ENCODE data around the gene PCGF2.

PCGF2 gene

DNA sequence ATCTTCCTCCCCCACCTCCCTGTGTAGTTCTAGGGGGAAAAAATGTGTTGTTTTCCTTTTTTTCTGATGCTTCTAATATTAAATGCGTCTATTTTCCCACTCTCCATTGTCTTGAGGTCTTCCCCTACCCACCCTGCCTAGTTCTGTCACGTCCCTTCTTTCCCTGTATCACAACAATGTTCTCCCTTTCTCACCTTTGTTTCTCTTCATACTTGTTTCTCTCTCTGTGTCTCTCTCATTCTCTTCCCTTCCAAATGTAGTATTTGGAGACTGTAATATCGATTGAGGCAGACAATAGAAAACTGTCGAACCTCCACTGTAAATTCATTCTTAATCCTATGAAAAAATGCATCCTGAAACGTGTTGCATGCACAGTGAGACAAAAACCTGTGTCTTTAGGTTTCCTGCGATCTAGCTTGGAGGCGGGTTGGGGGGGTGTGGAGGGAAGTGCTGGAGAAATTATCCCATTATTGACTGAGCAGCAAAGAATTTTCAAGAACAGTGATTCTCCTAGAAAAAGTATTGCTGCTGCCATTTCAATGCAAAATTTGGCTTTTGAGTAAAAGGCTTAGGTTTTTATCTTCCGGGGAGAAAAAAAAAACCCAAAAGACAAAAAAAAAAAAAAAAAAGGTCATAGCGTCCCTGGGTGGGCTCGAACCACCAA, 3.1 kb upstream of the PCGF2 start:
- DNase-seq: no peak

DNA sequence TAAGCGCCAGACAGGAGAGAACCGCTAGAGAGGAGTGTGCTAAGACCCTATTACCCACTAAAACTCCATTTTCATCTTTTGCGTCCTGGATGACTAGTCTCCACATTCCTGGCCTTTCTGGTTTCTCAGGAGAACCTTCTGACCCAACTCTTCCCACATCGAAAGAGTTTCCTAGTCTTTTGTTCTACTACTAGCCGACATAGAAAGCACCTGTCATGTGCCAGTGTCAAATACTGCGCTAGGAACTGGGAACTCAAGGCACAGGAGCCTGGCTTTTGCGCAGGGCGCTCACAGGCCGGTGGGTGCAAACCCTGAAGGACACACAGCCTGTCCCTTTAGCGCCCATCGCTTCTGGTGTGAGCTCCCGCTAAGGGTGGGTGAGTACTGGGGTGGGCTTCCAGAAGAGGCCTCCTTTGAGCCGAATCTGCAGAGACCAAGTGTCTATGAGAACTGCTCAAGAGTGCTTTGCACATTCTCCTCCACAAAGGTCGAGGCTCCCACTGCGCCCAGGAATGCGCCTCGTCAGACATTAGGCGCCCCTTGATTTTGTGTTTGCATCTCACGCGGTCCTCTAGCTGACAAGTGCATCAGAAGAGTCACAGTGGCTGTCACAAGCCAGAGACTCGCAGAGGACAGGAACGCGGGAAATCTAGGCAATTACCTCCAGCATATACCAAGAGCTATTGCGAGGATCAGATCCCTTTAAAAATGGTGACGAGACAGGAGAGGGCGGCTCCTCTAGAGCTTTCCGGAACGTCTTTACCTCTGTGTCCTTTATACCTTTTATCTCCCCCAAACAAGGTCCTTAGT, 2.4 kb upstream of the PCGF2 start:
- no peak for DNase-seq

DNA sequence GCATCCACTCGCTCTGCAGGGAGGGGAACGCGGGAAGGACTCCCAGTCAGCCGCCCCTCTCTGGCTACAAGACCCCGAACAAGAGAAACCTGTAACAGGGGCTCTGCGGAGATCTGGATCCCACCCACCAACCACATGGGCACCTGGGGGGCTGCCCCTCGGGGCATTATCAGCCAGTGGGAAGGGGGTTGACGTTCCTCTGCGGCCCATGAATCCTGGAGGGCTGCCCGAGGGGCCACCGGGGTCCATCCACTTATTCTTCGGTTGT, 1.8 kb upstream of the PCGF2 start:
- no peak for DNase-seq

DNA sequence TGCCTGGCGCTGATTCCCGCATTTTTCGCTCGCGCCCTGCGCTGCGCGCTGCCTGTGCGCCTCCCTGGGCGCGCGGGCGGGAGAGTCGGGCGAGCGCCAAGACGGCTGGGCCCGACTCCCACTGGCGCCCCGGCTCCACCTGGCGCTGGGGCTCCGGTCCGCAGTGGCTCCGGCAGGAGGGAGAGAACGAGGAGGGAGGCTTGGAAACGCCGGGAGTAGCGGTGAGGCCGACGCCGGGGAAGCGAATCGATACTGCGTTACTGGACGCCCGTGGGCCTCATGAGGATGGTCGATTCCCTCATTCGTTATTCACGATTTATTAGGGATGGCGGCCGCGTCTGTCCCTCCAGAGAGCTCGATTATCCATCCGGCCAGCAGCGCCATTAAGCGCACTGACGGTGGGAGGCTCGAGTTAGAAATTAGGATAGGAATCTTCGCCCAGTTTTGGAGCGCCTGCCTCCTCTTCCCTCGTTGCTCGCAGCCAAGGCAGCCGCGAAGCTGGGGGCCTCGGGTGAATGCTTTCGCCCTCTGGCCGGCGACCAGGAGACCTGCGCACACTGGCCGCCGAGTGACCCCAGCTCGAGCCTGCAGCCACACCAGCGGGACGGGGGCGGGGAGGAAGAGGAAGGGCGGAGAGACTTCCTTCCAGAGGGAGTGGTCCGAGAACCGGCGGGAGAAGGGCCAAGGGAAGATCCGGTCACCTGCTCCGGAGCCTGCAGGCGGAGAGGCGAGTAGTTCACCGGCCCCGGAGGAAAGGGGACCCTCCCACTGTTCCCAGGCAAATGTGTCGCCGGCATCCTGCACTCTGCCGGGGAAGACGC, 1.3 kb upstream of the PCGF2 start:
- no peak for DNase-seq

DNA sequence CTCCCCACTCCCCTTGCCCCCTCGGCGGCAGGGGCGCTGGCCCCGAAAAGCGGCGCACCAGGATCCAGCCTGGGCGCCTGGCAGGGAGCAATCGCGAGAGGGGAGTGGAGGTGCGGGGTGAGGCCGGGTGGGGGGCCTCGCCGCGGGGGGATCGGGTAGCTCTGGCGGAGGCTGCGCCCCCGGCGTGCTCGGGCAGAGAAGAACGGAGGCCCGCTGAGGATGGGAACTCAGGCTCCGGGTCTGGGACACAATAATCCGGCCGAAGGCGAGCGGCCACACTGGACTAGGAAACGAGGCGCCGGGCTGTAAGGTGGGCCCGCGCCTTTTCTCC, 721 bp upstream of the PCGF2 start:
- DNase-seq: no peak

DNA sequence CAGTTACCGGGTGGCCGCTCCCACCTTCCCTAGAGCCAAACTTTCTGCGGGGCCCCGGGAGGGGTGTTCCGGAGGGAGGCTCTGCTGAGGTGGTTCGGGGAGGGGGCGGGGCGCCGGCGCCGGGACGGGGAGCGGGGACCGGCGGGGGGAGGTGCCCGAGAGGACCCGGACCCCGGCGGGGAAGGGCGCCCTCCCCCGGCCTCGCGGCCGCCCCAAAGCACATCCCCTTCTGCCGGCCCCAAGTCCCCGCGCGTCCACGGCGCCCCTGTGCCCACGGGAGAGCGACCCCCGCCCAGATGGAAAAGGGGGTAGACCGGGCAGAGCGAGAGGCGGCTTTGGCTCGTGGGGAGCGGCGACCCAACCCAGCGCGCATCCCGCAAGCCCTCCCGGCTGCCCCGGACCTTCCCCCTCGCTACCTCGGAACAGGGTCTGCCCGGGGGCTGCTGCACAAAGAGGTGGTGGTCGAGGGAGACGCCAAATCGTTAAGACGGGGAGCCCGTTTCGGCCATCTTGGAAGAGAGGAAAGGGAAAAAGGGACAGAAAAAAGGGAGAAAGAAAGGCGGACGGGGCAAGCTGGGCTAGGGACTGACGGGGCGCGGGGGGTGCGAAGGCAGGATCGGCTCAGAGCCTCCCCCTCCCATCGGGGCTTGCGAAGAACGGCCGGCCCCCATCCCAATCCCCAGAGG, 530 bp downstream of the PCGF2 start:
- no peak for DNase-seq

DNA sequence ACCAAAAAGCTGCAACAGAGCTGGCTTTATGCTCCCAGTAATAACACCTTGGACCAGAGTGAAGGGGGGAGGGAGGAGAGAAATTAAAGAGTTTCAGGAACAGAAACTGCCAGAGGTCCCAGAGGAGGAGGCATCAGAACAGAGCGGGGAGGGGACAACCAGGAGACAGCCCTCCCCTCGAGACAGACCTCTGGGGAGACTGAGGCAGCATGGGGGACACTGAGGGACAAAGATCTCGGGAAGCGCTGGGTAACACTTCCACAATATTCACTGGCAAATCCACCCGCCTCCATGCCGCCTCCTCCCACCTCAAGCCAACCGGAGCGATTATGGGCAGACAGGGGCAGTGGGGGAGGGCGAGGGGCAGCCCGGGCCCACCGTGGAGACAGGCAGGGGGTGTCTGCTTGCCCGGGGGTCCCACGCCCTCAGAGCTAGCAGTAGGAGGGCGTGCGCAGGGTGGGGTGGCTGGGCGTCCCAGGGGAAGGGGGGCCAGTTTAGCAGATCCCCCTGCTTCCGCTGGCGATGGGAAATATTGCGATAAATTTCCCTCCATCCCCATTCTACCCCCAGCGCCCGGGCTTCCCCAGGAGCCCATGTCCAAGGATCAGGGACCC, 1.2 kb downstream of the PCGF2 start:
- DNase-seq: no peak

DNA sequence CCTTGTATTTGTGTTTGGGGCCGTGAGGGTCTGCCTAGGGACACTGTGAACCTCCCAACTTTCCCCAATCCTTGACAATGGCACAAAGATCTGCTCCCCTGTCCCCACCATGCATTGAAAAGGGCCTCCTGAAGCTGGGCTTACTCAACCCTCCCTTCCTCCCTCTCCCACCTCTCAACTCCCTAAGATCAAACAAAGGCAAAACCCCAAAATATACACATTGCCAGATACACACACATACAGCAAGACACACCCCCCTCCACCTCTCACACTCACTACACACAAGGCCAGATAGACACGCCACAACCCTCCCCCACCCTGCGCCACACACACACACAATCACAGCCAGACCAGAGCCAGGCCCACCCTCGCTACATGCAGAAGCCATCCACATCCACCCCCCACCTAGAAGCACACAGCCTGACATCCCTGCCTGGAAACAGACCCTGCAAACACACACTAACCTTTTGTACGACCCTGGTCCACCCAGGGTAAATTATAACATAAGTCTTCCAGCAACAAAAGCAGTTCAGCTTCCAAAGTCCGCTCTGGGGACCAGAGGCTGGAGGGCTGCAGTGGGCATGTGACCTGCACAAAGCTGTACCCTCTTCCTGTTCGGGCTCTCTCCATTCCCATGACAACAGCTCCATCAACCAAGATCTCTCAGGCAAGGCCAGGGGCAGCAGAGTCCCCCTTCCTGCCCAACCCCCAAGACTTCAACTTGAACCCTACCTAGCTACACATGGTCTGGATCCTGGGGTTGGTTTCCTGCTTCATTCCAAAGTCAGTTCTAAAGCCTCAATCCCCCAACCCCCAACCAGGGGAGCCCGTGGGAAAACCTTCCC, 1.9 kb downstream of the PCGF2 start:
- DNase-seq: no peak

DNA sequence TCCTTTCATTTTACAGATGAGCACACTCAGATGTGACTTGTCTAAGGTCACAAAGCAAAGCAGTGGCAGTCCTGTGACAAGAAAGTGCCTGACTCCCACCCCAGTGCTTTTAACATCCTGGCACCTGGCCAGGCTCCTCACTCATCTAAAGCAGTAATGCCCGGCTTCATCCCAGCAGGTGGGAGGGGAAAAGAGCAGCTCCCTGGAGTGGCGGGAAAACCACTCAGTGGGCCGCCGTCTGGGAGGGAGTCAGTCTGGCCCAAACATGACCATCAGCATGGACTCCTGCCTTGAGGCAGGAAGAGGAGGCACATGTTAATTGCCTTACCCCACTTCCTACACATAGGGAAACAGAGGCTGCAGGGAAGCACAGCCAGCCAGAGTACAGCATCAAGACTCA, 2.6 kb downstream of the PCGF2 start:
- no peak for DNase-seq

DNA sequence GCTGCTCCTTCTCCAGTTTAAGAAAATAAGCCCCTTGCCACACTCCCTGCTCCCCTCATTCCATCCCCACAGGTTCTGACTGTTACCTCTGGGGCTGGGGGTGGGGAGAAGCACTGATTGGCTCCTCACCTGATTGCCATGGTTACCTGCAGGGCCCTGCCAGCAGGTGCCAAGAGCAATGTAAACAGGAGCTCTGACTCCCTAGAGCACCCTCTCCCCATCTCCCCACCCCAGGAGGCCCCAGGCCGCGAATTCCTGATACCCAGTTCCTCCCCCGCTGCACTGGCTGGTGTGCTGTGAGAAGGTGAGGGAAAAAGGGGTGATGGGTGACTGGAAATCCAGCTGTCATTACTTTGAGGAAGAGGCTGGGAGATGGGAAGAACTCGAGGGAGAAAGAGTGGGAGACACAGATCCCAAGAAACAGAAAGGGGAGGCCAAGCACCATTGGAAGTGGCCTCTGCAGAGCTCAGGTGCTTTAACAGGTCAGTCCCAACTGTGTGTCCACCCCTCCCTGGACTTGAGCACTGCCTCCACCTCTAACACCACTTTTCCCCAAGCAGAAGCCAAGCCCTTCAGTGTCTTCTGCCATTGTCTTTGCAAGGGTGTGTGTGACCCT, 4.5 kb downstream of the PCGF2 start:
- DNase-seq: no peak

DNA sequence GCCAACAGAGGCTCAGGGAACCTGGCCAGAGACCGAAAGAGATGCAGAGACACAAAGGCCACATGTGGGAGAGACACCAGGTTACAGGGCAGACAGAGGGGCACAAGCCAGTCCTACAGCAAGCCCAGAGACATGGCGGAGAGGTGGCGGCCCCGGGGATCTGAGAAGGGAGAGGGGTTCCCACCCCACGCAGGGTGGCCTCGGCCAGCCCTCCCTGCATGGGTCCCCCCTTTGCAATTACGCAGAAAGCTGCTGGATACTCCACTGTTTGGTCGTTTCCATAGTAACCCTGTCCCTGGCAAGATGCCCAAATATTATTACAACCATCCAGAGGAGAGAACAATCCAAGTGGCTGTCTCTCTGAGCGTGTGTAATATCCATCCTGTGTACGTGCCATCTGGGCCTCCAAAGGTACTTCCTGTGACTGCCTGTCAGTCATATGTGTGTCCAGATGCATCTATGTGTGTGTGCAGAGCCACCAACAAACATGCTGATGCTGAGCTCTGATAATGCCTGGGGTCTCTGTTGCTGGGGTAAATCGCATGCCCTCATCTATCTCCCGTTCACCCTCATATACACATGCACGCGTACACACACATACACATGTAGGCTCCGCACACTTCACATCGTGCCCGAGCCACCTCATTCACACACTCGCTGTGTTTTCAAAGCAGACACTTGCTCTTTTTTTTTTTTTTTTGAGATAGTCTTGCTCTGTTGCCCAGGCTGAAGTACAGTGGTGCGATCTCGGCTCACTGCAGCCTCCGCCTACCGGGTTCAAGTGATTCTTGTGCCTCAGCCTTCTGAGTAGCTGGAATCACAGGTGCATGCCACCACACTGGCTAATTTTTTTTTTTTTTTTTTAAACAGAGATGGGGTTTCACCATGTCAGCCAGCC, 5.5 kb downstream of the PCGF2 start:
- no peak for DNase-seq

DNA sequence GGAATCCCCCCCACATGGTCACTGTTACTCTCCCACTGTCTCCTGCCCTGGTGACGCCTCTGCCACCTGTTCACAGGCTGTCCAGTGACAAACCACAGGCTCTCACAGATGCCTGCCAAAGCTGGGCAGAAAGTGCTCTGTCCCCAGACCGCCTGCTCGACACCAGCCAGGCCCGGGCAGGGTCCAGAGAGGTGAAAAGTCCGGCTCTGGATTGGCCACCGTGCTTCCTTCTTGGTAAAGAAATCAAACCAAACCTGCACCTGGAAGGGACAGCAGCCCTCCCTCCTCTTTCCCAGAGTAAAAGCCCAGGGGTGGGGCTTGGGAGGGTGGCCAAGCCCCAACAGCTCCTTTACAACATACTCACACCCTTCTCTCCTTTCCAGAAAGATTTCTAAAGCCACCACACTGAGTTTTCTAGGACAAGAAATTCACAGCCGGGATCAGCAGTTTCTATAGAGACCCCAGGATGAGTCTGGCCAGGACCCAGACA, 6.2 kb downstream of the PCGF2 start:
- no peak for DNase-seq

DNA sequence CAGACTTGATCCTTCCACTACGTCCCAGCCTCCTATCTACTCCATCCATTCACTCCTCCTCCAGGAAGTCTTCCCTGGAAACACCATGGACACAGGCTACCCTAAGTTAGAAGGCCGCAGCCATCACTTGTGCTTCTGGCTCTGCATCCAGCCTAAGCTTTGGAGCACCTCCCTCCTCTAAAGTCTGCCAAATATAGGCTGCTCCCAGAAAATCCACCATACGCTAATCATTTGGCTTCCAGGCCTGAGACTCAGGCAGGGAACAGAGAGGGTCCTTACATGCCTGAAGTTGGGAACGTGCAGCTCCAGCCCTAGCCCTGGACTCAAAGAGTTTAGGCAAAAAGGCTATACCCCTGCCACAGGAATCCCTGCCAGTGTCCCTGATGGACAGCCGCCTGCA, 6.7 kb downstream of the PCGF2 start:
- no peak for DNase-seq

DNA sequence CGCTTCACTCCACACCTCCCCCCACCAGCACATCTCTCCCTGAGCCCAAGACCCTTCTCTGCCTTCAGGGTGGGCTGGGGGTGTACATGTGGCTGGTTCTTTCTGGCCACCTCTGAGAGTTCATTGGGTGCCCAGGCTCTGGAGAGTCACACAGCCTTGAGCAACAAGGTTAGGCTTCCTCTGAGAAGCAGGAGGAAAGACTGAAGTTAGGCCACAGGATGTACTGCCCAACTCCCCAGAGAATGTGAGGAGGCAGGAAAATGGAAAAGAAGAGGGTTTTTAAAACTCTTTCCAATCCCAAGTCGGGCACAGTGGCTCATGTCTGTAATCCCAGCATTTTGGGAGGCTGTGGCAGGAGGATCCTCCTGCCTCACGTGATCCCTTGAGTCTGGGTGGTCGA, 7.3 kb downstream of the PCGF2 start:
- no peak for DNase-seq

DNA sequence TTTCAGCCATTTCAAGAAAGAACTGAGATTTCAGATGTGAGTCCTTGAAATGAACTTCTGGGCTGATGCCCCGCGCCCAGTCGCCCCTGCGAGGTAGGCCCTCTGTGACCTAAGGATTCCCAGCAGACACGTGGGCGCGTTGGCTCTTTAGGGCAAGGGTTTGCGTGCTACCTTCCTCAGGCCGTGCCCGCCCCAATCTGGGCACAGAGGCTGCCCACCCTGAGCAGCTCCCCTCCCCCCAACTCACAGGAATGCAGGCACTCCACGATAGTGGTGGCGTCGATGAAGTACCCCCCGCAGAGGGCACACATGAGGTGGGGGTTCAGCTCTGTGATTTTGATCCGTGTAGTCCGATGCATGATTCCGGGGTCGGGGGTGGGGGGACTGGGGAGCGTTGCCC, 8.1 kb downstream of the PCGF2 start:
- no peak for DNase-seq

DNA sequence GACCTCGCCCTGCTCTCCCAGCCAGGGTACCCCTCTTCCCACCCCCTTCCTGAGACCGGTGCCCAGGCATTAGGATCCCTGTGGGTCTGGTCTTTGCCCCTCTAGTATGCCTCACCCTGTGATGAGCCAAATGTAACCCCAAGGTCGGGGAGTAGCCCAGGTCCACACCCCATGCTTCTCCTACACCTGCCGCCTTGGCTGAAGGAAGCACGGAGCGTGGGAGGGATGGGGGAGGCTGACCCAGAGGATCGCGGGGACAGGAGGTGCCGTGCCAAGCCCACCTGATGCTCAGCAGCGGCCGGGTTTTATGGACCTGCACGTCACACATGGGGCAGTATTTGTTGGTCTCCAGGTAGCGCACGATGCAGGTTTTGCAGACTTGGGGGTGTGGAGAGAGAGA, 8.8 kb downstream of the PCGF2 start:
- no peak for DNase-seq

DNA sequence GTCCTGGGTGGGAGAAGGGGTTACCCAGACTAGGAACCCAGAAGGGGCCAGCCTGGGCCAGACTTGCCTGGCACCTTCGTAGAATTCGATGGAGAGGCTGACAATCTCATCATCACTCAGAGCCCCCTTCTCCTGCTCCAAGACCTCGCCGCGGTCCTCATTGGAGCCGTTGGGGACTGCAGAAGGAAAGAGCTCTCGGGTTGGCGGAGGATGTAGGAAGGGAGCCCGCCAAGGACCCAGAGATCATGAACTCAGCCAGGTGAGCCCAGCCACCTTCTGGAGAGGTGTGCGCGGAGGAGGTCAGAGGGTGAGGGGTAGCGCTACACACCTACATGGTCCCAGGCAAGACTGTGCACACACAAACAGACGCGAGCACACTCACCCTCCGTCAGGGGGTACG, 9.4 kb downstream of the PCGF2 start:
- DNase-seq: no peak

DNA sequence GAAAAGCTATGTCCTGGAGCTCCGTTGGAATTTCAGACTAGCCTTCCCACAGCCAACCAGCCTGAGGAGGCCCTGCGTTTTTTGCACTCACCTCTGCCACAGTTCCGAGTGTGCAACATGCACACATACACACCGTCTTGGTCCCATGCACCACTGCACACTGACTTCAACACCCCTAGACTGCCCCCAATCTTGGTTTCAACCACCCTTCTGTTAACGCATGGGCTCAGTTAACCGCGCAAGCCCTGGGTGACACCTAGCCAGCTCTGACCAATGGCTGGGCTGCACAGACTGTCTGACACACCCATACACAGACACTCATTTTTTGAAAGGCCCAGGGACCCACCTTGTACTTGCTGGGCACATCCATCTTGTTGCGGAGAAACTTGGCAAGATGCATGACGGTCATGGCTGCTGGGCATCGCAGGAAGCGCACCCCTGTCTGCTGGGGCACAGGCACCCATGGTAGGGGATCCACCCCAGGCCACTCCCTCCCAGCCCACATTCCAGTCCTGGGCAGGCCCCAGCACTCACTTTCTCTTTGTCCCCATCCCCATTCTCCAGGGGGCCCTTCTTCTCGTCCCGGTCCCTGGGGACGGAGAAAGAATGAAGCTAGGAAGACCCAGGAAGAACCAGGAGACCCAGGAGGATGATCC, 10.0 kb downstream of the PCGF2 start:
- DNase-seq: no peak

DNA sequence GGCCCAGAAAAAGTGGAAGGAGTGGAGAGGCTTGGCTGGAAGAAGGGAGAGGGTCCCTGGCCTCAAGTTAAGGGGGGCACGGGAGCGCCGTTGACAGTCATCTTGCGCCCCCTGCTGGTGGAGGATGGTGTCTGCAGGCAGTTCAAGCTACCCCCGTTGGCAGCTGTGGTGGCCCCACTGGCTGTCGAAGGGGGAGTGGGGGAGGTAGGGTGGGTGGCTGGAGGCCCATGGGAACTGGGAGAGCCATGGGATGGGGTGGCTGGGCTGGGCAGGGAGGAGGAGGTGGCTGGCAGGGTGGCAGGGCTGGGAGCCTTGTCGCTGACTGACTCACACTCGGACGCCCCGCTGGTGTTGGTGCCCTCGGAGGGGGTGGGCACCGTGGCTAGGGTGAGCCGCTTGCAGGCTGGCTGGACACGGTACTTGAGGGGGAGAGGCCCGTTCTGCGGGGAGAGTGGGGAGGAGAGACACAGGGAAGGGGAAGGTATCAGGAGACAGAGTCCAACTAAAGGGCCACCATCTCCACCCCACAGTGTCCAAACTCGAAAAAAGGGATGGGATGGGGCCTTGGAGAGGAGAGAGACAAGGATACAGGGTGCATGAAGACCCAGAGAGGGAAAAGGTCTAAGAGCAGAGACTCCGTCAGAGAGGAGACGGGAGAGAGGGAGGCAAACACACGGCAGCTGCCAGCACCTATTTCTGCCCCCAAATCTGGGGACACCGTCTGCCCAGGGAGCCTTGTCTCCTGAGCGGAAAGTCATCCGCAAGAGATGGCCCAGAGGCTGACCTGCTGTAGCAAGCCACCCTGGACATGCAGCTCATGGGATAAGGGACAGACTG, 12.8 kb downstream of the PCGF2 start:
- DNase-seq: peak in 1 of 2 donors; percentile 41

Data from hippocampal formation (tissue), 2 donors.